ENCODE results near the gene LHX1. TPM values are rescaled to one million over a fixed set of nuclear protein-coding genes. Genes with fewer than 3 reads are reported as not detected.
A peak's percentile ranks its signal among the peaks of the same experiment; 100 is the strongest.

Gene LHX1
- total RNA-seq, 2 donors from 2014 or later = not detected

DNA sequence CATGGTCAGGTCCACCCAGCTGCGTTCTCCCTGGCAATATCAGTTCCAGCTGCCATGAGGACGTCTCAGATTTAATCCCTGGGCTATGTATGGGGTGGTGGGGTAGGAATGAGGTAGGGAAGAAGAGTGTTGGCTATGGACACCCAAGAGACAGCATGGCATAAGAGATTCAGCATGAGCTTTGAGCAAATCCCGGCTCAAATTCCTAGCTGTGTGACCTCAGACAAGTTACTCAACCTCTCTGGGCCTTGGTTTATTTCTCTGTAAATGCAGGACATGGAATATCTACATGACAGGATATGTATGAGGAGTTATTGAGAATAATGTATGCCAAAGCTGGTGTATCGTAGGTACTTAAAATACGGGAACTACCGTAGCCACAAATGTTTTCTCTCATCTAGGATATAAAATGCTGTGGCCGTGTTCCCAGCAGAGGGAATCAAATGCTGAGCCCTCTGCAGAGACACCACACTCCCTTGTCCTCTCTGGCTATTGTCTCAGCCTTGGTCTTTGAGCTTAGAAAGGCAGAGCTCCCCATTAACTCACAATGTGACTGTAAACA is 17.8 kb upstream of the LHX1 start:
- no peak for ATAC-seq
- Mint-ChIP-seq H3K36me3 (no peaks in the 10 kb centered on the region), H3K27ac (no peak overlapping the region), H3K9me3 (no peaks in the 10 kb centered on the region)
- no peak for DNase-seq (ENCODE audit: low spot score in 2 of 2)

DNA sequence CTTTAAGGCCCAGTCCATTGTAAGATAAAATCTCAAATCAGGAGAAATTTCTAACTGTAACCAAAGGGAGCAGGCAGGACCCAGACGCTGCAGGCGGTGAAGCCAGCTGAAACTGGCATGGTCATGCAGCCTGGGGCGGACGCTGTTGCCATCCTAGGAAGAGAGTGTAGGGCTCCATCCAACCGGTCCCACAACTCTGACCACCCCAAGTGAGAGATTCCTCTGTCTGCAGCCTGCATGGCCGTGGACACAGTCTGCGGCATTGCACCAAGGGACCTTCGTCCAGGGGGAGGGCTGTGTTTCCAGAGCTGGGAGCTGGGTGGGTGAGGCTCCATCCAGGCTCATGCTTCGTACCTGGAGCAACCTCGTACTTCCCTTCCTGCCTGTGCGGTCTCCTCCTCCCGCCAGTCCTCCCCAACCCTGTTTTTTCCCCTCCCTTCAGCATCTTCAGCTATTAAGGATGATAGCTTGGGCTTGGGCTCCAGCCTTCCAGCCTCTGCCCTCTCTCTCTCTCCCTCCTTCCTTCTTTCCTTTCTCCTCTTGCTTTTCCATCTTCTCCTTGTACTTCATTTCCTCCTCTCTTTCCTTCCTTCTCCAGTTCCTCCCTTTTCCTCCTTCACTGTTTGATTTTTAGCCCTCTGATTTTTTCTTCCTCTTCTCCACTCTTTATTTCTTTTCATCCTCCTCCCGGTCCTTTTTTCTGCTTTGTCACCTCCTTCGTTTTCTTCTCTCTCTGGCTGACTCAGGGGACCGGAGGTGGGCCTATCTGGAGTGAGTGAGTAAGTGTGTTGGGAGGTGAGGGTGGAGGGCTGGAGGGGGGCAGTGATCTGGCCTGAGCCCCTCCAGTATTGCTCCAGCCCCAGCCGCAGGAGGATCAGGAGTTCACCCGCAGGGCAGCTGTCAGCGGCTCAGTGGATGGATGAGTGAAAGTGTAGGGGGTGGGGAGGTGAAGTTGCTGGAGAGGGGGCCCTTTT is 17.0 kb upstream of the LHX1 start:
- H3K27ac Mint-ChIP-seq = peak overlapping the region in 1 of 2 donors; percentile 75
- no peaks in the 10 kb centered on the region for H3K36me3 Mint-ChIP-seq
- DNase-seq (ENCODE audit: low spot score in 2 of 2) (no peak), ATAC-seq (peak; percentile 33 to 34)
- H3K9me3 Mint-ChIP-seq = no peaks in the 10 kb centered on the region

DNA sequence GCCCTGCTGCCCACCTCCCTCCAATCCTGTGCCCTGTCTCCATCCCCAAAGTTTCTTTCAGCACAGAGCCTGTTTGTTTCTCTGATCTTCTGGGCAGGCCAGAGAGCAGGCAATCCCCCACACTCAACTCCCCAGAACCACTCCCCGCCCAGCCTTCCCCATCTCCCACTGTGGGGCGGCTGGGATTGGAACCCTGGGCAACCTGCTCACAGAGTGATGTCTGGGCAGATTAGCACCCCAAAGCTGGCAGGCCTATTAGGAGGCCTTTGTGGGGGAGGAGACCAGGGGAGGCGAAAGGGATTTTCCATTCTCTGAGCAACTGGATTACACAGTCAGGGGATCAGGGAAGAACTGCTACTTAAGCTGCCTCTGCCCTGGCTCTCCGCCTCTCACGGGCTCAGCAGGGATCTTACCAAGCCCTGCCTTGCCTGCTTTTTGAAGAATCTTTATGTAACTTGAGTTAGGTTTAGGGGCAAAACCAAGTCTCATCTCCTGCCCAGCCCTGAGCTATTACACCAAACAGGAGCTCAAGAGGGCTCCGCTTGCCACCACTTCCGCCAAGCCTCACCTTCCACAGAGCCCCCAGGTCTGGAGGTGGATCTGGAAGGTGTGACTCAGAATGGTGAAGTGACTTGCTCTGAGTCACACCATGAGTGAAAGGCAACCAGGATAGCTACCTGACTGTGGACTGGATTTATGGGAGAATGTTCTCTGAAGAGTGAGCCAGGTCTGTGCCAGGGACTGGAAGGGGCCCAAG is 16.0 kb upstream of the LHX1 start:
- ATAC-seq (peak; percentile 97 to 99), DNase-seq (ENCODE audit: low spot score in 2 of 2) (peak; percentile 59 to 65)
- H3K27ac Mint-ChIP-seq = peak overlapping the region; percentile 63 to 75
- no peaks in the 10 kb centered on the region for H3K36me3 Mint-ChIP-seq
- no peaks in the 10 kb centered on the region for H3K9me3 Mint-ChIP-seq

DNA sequence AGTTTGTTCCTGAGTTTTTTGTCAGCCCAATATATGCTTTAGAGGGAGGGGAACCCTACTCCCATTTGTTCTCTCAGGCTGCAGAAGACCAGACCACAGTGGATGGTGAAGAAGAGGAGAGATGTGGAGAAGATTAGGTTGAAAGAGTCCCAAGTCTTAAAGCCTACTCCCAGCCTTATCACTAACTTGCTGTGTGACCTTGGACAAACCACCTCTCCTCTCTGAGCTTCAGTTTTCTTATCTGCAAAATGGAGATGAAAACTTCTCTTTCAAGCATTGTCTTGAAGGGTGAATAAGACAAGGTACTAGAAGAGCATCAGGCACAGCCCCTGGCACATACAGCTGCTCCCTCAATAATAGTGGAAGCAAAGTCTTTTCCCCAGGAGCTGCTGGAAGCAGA is 15.1 kb upstream of the LHX1 start:
- Mint-ChIP-seq H3K9me3 (no peaks in the 10 kb centered on the region), H3K36me3 (no peaks in the 10 kb centered on the region), H3K27ac (peak overlapping the region in 1 of 2 donors; percentile 75)
- DNase-seq (ENCODE audit: low spot score in 2 of 2) = no peak
- no peak for ATAC-seq

DNA sequence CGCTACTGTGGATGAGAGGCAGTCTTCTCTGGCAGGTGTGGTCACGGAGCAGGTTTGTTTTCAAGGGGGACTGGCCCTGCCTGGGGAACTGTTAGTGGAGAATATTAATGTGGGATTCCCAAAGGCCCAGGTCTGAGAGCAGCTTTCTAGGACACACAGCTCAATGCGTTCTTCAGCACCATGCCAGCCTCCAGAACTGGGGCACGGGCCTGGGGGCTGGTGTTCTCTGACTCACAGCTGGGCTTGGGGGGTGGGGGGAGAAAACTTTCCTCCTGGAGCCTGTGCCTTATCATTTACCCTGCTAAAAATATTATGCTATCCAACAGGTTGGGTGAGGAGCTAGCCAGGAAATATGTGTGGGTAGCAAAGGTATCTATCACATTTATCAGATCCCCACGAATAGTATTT is 13.5 kb upstream of the LHX1 start:
- Mint-ChIP-seq H3K9me3 (no peaks in the 10 kb centered on the region), H3K27ac (no peak overlapping the region), H3K36me3 (peaks cover 8 to 10% of the 10 kb centered on the region in 2 donors)
- DNase-seq (ENCODE audit: low spot score in 2 of 2) (no peak), ATAC-seq (no peak)

DNA sequence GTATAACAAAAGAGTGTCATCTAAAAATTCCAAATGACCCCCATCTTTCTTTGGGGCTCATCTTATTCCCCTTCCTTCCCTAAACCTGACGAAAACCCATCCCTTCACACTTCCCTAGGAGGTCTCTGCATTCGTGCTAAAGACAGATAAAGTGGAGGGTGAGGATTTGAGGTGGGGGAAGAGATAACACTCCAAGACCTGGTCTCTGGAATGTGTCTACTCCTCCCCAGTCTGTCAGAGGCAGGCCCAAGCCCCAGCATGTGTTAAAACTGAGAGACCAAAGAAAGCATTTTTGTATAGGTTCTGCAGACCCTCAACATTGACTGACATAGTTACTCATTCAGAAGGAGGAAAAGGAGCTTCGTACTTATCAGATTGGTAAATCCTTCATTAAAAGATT is 11.0 kb upstream of the LHX1 start:
- ATAC-seq (no peak), DNase-seq (ENCODE audit: low spot score in 2 of 2) (no peak)
- H3K9me3 Mint-ChIP-seq = no peaks in the 10 kb centered on the region
- H3K36me3 Mint-ChIP-seq = peaks cover 12 to 15% of the 10 kb centered on the region in 2 donors
- no peak overlapping the region for H3K27ac Mint-ChIP-seq

DNA sequence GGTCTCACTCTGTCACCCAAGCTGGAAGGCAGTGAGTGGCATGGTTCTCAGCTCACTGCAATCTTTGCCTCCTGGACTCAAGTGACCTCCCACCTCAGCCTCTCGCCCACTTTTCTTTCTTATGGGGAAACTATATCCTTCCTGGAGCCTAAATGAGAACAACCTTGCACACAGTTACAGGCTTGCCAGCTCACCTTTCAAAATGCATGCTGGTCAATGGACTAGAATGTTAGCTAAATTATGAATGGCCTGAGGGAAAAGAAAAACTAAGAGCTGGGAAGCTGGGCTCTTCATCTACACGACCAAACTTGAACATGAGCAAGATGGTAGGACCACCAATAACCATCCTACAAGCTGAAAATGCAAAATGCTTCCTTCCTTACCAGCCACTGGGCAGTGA is 10.6 kb upstream of the LHX1 start:
- ATAC-seq = no peak
- DNase-seq (ENCODE audit: low spot score in 2 of 2) = no peak
- Mint-ChIP-seq H3K36me3 (peaks cover 12 to 15% of the 10 kb centered on the region in 2 donors), H3K27ac (no peak overlapping the region), H3K9me3 (no peaks in the 10 kb centered on the region)

DNA sequence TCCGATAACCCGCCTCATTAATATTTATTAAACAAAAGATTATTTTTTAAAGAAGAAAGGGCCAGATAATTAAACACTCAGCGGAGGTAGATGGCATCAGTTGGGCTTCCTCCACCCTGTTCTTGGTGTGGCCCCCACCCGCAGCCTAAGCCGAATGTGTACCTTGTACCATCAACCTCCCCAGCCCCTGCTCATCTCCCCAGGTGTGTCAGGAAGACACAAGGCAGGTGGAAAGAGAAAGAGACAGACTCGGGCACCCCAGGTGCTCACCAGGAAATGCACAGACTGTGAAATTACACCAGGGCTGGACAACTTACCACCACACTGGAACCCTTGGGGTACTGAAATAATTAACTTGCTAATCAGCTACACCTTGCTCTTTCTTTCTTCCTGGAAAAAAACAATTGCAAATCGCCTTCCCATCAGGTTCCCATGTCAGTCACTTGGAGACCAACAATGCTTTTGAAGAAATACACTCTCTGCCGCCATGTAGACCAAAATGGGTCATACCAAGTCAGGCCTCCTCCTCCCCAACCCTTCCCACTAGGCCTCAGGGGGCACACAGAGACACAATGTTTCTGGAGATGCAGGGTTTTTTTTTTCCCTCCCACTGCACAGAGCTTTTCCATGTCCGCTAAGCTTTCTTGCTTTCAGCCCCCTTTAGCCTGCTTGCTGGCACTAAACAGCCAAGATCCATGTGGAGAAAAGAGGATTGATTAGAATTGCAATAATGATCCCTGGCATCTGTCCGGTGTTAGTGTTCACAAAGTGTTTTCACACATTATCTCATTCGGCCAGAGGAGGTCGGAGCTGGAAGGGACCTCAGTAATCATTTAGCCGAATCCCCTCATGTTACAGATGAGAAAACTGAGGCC is 8.6 kb upstream of the LHX1 start:
- Mint-ChIP-seq H3K9me3 (no peaks in the 10 kb centered on the region), H3K36me3 (peaks cover 12 to 15% of the 10 kb centered on the region in 2 donors), H3K27ac (no peak overlapping the region)
- ATAC-seq (no peak), DNase-seq (ENCODE audit: low spot score in 2 of 2) (no peak)

DNA sequence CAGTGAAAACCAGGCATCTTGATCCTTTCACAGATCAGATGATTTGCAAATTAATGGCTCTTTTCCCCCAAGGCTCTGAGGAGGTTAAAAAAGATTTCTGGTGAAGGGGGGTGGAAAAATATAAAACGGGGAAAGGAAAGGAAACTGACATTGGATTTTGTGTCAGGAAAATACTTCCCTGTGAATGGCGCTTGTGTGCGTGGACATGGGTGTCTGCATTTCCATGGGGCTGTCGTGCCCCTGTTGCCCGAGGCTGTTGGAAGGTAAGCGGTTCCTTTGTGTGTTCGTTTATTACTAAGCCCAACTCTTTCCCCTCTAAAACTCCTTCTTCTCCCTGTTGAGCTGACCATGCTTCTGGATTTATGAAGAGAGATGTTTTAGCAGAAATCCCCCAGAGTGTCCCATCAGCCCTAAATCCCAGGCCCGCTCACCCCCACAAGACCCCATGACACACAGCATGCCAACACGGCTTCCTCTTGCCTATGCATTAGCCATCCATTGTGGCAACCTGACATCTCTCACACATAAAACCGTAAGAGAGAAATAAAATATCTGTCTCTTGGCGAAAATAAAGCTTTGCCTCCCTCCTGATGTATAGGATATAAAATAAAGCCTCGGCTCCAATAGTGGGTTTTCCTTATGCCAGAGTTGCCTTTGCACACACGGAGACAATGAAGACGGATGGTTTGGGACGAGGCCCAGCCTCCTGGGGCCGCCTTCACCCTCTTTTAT is 7.3 kb upstream of the LHX1 start:
- Mint-ChIP-seq H3K9me3 (no peaks in the 10 kb centered on the region), H3K36me3 (peaks cover 12 to 15% of the 10 kb centered on the region in 2 donors), H3K27ac (no peak overlapping the region)
- DNase-seq (ENCODE audit: low spot score in 2 of 2) (no peak), ATAC-seq (no peak)

DNA sequence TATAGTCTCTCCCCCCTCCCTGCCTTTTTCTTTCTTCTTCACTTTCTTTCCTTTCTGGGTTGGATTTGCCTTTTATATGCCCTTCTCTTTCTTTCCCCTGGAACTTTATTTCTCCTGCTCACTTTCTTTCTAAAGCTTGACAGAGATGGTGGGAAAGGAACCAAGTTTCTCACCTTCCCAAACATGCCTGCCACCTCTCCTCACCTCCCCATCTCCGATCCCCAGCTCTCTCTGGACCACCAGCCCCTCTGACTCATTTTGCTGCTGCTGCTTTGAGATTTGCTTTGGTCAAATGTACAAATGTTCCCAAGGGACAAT is 6.7 kb upstream of the LHX1 start:
- no peak overlapping the region for H3K27ac Mint-ChIP-seq
- peaks cover 12 to 15% of the 10 kb centered on the region in 2 donors for H3K36me3 Mint-ChIP-seq
- H3K9me3 Mint-ChIP-seq = no peaks in the 10 kb centered on the region
- no peak for DNase-seq (ENCODE audit: low spot score in 2 of 2)
- no peak for ATAC-seq

DNA sequence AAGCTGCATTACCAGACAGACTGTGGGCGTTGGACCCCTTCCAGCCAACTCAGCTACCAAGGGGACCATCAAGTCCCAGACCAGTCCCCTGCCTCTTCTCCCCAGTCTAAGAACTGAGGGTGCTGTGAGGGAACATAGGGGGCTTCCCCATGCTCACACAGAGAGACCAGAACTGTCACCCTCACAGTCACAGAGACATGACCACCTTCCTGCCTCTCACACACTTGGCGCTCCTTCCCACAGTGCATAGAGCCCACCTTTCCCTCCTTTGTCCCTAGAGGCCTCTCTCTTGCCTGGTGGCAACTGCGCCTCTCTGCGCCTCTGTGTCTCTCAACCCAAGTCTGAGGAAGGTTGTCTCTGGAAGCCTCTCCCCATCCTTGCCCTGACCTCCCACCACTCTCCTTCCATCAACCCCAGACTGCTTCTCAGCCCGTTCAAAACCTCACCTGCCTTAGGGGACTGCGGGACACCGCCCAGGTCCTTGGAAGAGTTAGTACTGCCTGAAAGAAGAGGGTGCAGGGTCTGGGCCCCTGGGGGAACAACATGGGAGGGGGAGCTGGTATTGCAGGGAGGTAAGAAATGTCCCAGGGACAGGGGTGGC is 6.1 kb upstream of the LHX1 start:
- Mint-ChIP-seq H3K9me3 (no peaks in the 10 kb centered on the region), H3K27ac (no peak overlapping the region), H3K36me3 (peaks cover 12 to 15% of the 10 kb centered on the region in 2 donors)
- ATAC-seq (no peak), DNase-seq (ENCODE audit: low spot score in 2 of 2) (no peak)

DNA sequence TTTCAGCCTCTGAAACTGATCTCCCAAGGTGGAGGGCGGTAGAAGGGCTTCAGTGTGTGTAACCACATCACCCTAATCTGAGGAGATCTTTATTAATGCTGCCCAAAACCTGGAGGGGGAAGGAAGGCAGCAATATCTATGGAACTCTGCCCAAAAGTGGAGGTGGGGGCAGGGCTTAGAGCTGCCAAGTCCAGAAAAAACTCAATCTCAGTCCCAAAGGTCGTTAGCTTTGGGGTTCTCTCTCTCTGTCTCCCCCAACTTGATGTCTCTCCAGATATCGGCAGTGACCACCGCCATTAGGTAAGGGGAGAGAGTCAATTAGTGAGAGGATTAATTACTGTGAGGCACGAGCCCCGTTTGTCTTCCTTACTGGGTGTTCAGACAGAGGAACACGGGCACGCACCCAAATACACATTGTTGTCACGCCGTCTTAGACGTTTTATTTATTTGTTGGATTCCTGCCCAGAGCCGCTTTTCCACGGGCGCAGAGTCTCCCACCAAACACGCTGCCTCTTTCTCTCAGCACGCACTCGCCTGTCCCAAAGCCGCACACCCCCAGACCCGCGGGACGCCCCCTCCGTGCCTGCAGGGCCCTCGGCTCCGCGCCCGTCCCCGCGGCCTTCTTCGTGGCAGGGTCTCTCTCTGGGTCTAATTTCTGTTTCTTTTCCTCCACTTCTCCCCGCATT is 5.4 kb upstream of the LHX1 start:
- no peak for ATAC-seq
- H3K36me3 Mint-ChIP-seq = peaks cover 12 to 15% of the 10 kb centered on the region in 2 donors
- DNase-seq (ENCODE audit: low spot score in 2 of 2) = no peak
- no peaks in the 10 kb centered on the region for H3K9me3 Mint-ChIP-seq
- no peak overlapping the region for H3K27ac Mint-ChIP-seq

DNA sequence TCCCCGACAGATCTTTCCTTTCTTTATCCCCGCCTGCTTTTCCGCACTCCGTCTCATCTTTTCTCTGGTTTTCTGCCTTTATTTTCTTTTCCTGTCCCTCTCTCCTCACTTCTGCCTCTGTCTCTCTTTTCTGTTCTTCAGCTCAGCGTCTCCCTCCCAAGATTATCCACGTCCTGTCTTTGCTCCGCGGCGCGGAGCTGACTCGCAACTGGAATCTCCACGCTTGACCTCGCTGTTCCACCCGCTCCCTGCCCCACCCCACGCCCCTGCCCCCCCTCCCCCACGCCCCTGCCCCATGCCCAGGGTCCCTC is 4.9 kb upstream of the LHX1 start:
- Mint-ChIP-seq H3K9me3 (no peaks in the 10 kb centered on the region), H3K36me3 (peaks cover 12 to 15% of the 10 kb centered on the region in 2 donors), H3K27ac (no peak overlapping the region)
- DNase-seq (ENCODE audit: low spot score in 2 of 2) (no peak), ATAC-seq (no peak)

DNA sequence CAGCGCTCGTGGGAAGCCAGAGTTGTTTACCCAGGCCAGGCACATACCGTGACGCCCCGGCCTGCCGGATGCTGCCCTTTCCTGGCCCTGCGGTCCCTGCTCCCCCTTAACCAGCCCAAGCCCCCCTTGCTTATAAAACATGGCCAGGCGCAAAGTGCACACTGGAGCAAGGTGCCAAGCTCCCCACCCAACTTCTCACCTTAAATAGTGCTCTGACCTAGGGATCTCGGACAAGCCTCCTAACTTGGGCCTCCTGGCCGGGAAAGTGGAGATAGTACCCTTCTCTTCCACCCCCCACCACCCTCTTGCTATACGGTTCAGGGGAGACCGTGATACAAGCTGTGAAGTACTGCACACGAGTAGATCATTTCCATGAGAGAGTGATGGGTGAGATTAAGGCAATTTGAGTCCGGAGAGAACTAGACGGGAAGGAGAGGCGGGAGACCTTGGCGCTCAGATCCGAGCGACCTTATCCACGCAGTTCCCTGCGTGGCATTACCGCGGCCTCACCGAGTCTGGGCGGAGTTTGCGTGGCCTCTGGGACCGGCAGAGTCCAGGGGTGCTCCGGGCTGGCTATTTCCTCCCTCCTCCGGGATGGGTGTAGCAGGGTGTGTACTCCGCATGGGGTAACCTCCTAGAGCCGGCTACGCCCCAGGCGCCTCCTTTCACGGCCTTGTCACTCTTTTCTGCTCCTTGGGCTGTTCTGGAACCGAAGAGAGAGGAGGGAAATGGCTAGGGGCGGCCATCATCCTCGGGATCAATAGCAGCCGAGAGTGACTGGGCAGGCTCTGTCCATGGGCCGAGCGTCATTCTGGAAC is 4.4 kb upstream of the LHX1 start:
- H3K9me3 Mint-ChIP-seq = no peaks in the 10 kb centered on the region

More for the DNA sequence above, 4.4 kb upstream of the LHX1 start:
- peaks cover 11% of the 10 kb centered on the region in 2 donors for H3K36me3 Mint-ChIP-seq
- no peak overlapping the region for H3K27ac Mint-ChIP-seq
- ATAC-seq (peak in 1 of 2 donors; percentile 23), DNase-seq (ENCODE audit: low spot score in 2 of 2) (no peak)

Data from activated naive CD4-positive, alpha-beta T cell treated with anti-CD3 and anti-CD28 coated beads, Interleukin-2, amount 50 U/mL, for 72 hours (primary cell).